Neural cell (in vitro differentiated cells): ENCODE results near the gene LEF1. TPM values are rescaled to one million over a fixed set of nuclear protein-coding genes. Genes with fewer than 3 reads are reported as not detected.

Source experiments
- H2AFZ ChIP-seq: fragments of 200-600, 300-800 bp; sonication (generic), shearing (Covaris generic); 2 replicates; pipeline ENCODE4 v1.6.0; 2014; ENCODE audit warnings: low read depth, mild to moderate bottlenecking, antibody characterized with exemption, low read length, moderate library complexity
- H3F3A ChIP-seq: fragments of 200-600 bp; shearing (Covaris generic); 2 replicates; pipeline ENCODE4 v1.6.1; 2016; ENCODE audit warnings: mild to moderate bottlenecking, moderate library complexity, mixed read lengths, antibody characterized with exemption, low read length; ENCODE audit not compliant: insufficient read depth, poor library complexity, severe bottlenecking
- H3K27ac ChIP-seq: fragments of 200-600, 300-800 bp; sonication (generic), shearing (Covaris generic); 2 replicates; pipeline ENCODE4 v1.5.1; 2014; ENCODE audit warnings: mild to moderate bottlenecking, low read length, moderate library complexity
- H3K27me3 ChIP-seq: fragments of 300-800, 200-600 bp; sonication (generic), shearing (Covaris generic); 2 replicates; pipeline ENCODE4 v1.6.0; 2014; ENCODE audit warnings: mild to moderate bottlenecking, low read depth, low read length, moderate library complexity; ENCODE audit not compliant: insufficient read depth
- H3K36me3 ChIP-seq: fragments of 300-800, 200-600 bp; sonication (generic), shearing (Covaris generic); 2 replicates; pipeline ENCODE4 v1.5.1; 2014; ENCODE audit warnings: mild to moderate bottlenecking, antibody characterized with exemption, low read length, moderate library complexity; ENCODE audit not compliant: insufficient read depth
- H3K4me2 ChIP-seq: fragments of 300-800, 200-600 bp; sonication (generic), shearing (Covaris generic); 2 replicates; pipeline ENCODE4 v1.6.0; 2014; ENCODE audit warnings: mild to moderate bottlenecking, low read length
- H3K4me3 ChIP-seq: fragments of 300-800, 200-600 bp; sonication (generic), shearing (Covaris generic); 2 replicates; pipeline ENCODE4 v1.5.1; 2014; ENCODE audit warnings: mild to moderate bottlenecking, low read length, moderate library complexity
- H3K79me2 ChIP-seq: fragments of 200-600 bp; shearing (Covaris generic); replicated peaks from 2 replicates; pipeline ENCODE4 v1.6.0; 2014; ENCODE audit warnings: mild to moderate bottlenecking, low read length, moderate library complexity; ENCODE audit not compliant: insufficient read depth
- H3K9ac ChIP-seq: fragments of 300-800, 200-600 bp; sonication (generic), shearing (Covaris generic); 2 replicates; pipeline ENCODE4 v1.6.1; 2016; ENCODE audit warnings: mild to moderate bottlenecking, low read length, mixed read lengths
- H3K9me2 ChIP-seq: fragments of 200-600 bp; shearing (Covaris generic); 2 replicates; pipeline ENCODE4 v1.6.1; 2016; ENCODE audit warnings: mild to moderate bottlenecking, low read length, mixed read lengths; ENCODE audit not compliant: insufficient read depth
- H3K9me3 ChIP-seq: fragments of 200-600, 300-800 bp; sonication (generic), shearing (Covaris generic); 2 replicates; pipeline ENCODE4 v1.6.1; 2016; ENCODE audit warnings: mild to moderate bottlenecking, mixed run types, low read length, moderate library complexity, mixed read lengths
- H4K20me1 ChIP-seq: fragments of 200-600 bp; shearing (Covaris generic); 2 replicates; pipeline ENCODE4 v1.6.1; 2016; ENCODE audit warnings: mild to moderate bottlenecking, mixed run types; ENCODE audit not compliant: insufficient read depth
- CTCF ChIP-seq: fragments of 450-650 bp; IDR thresholded peaks from 2 replicates; pipeline ENCODE4 v1.5.1; 2014; ENCODE audit warnings: antibody characterized with exemption, mild to moderate bottlenecking, moderate library complexity; ENCODE audit not compliant: poor library complexity, severe bottlenecking
- EP300 ChIP-seq: fragments of 450-650 bp; conservative IDR thresholded peaks from 2 replicates; pipeline ENCODE4 v1.6.1; 2014; ENCODE audit warnings: antibody characterized with exemption, mild to moderate bottlenecking, moderate library complexity; ENCODE audit not compliant: poor library complexity, severe bottlenecking
- EZH2 ChIP-seq: fragments of 200-600, 300-800 bp; shearing (Covaris generic), sonication (generic); IDR thresholded peaks from 2 replicates; pipeline ENCODE4 v1.6.1; 2014; ENCODE audit warnings: antibody characterized with exemption, low read length, borderline replicate concordance, mild to moderate bottlenecking; ENCODE audit not compliant: insufficient read depth, poor library complexity, severe bottlenecking
- MXI1 ChIP-seq: fragments of 450-650 bp; conservative IDR thresholded peaks from 2 replicates; pipeline ENCODE4 v1.6.1; 2014; ENCODE audit warnings: antibody characterized with exemption, mild to moderate bottlenecking; ENCODE audit not compliant: poor library complexity, severe bottlenecking
- POLR2AphosphoS5 ChIP-seq: IDR thresholded peaks from 2 replicates; pipeline ENCODE4 v1.6.1; 2012
- RAD21 ChIP-seq: fragments of 450-650 bp; conservative IDR thresholded peaks from 2 replicates; pipeline ENCODE4 v1.6.1; 2014; ENCODE audit warnings: antibody characterized with exemption, mild to moderate bottlenecking, moderate library complexity
- REST ChIP-seq: IDR thresholded peaks from 2 replicates; pipeline ENCODE4 v1.6.1; 2012; ENCODE audit warnings: borderline replicate concordance
- SMC3 ChIP-seq: fragments of 450-650 bp; conservative IDR thresholded peaks from 2 replicates; pipeline ENCODE4 v1.6.1; 2014; ENCODE audit warnings: antibody characterized with exemption, mild to moderate bottlenecking, moderate library complexity; ENCODE audit not compliant: poor library complexity
- TAF1 ChIP-seq: IDR thresholded peaks from 2 replicates; pipeline ENCODE4 v1.6.1; 2012; ENCODE audit warnings: low read depth
- polyA plus RNA-seq: library from polyadenylated mRNA; depleted of rRNA; stranded (reverse); fragments of >200 nt; gene quantifications from 2 replicates; pipeline ENCODE4 v1.2.3, GENCODE V29; 2014

The LEF1 gene
- polyA plus RNA-seq, 1 donor from 2014 or later: 0.78 TPM

- no peaks in the 10 kb centered on the region for H4K20me1 ChIP-seq
- H3K9me2 ChIP-seq: no peaks in the 10 kb centered on the region
- H3K4me2 ChIP-seq: no peak overlapping the region
- no peak for TF ChIP-seq EZH2
- TF ChIP-seq RAD21: no peak
- no peak for TF ChIP-seq REST
- no peak for TF ChIP-seq POLR2AphosphoS5
- TF ChIP-seq EP300: no peak
- no peak for TF ChIP-seq TAF1
- no peak for TF ChIP-seq CTCF
- TF ChIP-seq SMC3: no peak
- no peak for TF ChIP-seq MXI1
- H3K9ac ChIP-seq: no peak overlapping the region
- H3K9me3 ChIP-seq: no peaks in the 10 kb centered on the region
- H3K27ac ChIP-seq: no peak overlapping the region
- H3K4me3 ChIP-seq: no peak overlapping the region
- peaks cover 6% of the 10 kb centered on the region for H3K36me3 ChIP-seq
- no peaks in the 10 kb centered on the region for H3K27me3 ChIP-seq
- no peaks in the 10 kb centered on the region for H3F3A ChIP-seq
- no peak overlapping the region for H2AFZ ChIP-seq
- no peaks in the 10 kb centered on the region for H3K79me2 ChIP-seq
These were observed 134.2 kb downstream of the LEF1 start for GRCh38 chr4:108034565-108034964.

GRCh38 chr4:108033348-108033747 lies 135.4 kb downstream of the LEF1 start:
- Histone ChIP-seq H3K27me3 (no peaks in the 10 kb centered on the region), H3F3A (no peaks in the 10 kb centered on the region), H3K79me2 (no peaks in the 10 kb centered on the region), H3K27ac (no peak overlapping the region), H3K9ac (no peak overlapping the region), H3K4me2 (no peak overlapping the region), H3K9me3 (no peaks in the 10 kb centered on the region), H2AFZ (no peak overlapping the region), H3K4me3 (no peak overlapping the region), H3K9me2 (no peaks in the 10 kb centered on the region), H3K36me3 (peaks cover 6% of the 10 kb centered on the region), H4K20me1 (no peaks in the 10 kb centered on the region)
- TF ChIP-seq EZH2 (no peak), RAD21 (no peak), POLR2AphosphoS5 (no peak), SMC3 (no peak)
